ENCODE measurements around the gene WDR86.

WDR86 gene

DNA sequence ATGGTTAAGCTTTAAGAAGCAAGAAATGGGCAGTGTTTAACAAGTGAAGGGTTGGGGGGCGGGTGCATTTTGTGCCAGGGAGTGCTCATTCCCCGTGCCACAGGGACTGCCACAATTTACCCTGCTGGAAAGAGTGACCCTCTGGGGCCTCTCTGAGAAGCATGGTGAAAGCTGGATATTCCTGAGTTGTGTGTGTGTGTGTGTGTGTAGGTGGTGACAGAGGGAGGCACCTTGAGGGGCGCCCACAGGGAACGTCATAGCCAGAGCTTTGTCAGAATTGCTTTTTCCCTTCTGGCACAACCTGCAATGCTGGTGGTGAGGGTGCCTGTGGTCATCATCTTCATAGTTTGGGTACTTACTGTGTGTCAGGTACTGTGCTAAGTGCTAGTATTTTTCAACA, 2.5 kb upstream of the WDR86 start:
- H3K4me1 ChIP-seq (ENCODE audit: insufficient read depth, low read length, severe bottlenecking), result peaks cover 11% of the 10 kb centered on the region
- H3K79me2 ChIP-seq (ENCODE audit: insufficient read depth, low read length), result no peaks in the 10 kb centered on the region

DNA sequence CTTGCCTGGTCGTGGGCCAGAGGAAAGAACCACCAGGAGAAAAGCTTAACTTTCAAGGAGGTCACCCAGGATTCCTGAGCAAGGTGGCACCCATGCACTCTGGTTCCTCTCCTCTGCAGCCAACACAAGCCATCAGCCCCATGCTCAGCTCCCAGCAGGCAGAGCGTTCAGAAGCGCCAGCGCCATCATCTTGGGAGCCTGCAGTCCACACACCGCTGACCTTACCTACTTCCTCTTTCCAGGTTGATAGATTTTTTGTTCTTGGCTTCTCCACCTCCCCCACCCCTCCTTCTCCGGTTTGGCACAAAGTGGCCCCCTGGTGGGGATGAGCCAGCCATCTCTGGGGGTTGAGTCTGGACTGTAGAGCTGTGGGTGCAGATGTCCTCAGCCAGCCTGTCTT, 1.7 kb upstream of the WDR86 start:
- Histone ChIP-seq H3K36me3 (ENCODE audit: insufficient read depth, low read length) (no peaks in the 10 kb centered on the region), H4K20me1 (ENCODE audit: insufficient read depth, low read length) (no peaks in the 10 kb centered on the region), H3K9ac (ENCODE audit: low read length) (no peak overlapping the region), H2AFZ (ENCODE audit: low read length) (no peak overlapping the region), H3F3A (ENCODE audit: insufficient read depth, low read length) (no peaks in the 10 kb centered on the region), H3K9me2 (ENCODE audit: low read depth, low read length) (no peaks in the 10 kb centered on the region), H3K27me3 (ENCODE audit: insufficient read depth, low read length) (0 out of 2 replicates have a peak, but pooled peaks cover 5% of the 10 kb centered on the region), H3K4me2 (ENCODE audit: low read length) (no peak overlapping the region), H3K9me3 (ENCODE audit: low read length) (no peaks in the 10 kb centered on the region), H3K27ac (ENCODE audit: low read depth, low read length, poor library complexity, severe bottlenecking) (no peak overlapping the region), H3K4me1 (ENCODE audit: insufficient read depth, low read length, severe bottlenecking) (peaks cover 11% of the 10 kb centered on the region), H3K79me2 (ENCODE audit: insufficient read depth, low read length) (no peaks in the 10 kb centered on the region), H3K4me3 (ENCODE audit: low read depth, low read length, poor library complexity, severe bottlenecking) (no peak overlapping the region)
- no peak for TF ChIP-seq EZH2 (IDR thresholded peaks at IDR 0.05; ENCODE audit: borderline replicate concordance, low read length)
- TF ChIP-seq, protein P1, sequence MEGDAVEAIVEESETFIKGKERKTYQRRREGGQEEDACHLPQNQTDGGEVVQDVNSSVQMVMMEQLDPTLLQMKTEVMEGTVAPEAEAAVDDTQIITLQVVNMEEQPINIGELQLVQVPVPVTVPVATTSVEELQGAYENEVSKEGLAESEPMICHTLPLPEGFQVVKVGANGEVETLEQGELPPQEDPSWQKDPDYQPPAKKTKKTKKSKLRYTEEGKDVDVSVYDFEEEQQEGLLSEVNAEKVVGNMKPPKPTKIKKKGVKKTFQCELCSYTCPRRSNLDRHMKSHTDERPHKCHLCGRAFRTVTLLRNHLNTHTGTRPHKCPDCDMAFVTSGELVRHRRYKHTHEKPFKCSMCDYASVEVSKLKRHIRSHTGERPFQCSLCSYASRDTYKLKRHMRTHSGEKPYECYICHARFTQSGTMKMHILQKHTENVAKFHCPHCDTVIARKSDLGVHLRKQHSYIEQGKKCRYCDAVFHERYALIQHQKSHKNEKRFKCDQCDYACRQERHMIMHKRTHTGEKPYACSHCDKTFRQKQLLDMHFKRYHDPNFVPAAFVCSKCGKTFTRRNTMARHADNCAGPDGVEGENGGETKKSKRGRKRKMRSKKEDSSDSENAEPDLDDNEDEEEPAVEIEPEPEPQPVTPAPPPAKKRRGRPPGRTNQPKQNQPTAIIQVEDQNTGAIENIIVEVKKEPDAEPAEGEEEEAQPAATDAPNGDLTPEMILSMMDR (IDR thresholded peaks at IDR 0.05; ENCODE audit: low read length), result peak; percentile 37; the same call in 1 of the 2 replicates

More for the DNA sequence above, 2.5 kb upstream of the WDR86 start:
- TF ChIP-seq, protein P1 (IDR thresholded peaks at IDR 0.05; ENCODE audit: low read length), result no peak
- TF ChIP-seq EZH2 (IDR thresholded peaks at IDR 0.05; ENCODE audit: borderline replicate concordance, low read length), result no peak
- no peak overlapping the region for H3K27ac ChIP-seq (ENCODE audit: low read depth, low read length, poor library complexity, severe bottlenecking)
- H3K9ac ChIP-seq (ENCODE audit: low read length), result no peak overlapping the region
- no peaks in the 10 kb centered on the region for H3K9me2 ChIP-seq (ENCODE audit: low read depth, low read length)
- H4K20me1 ChIP-seq (ENCODE audit: insufficient read depth, low read length), result no peaks in the 10 kb centered on the region
- no peaks in the 10 kb centered on the region for H3K36me3 ChIP-seq (ENCODE audit: insufficient read depth, low read length)
- H3F3A ChIP-seq (ENCODE audit: insufficient read depth, low read length), result no peaks in the 10 kb centered on the region
- no peak overlapping the region for H3K4me3 ChIP-seq (ENCODE audit: low read depth, low read length, poor library complexity, severe bottlenecking)
- no peak overlapping the region for H2AFZ ChIP-seq (ENCODE audit: low read length)
- H3K27me3 ChIP-seq (ENCODE audit: insufficient read depth, low read length), result peaks cover 11% of the 10 kb centered on the region; the same call in 1 of the 2 replicates
- no peaks in the 10 kb centered on the region for H3K9me3 ChIP-seq (ENCODE audit: low read length)
- H3K4me2 ChIP-seq (ENCODE audit: low read length), result no peak overlapping the region

DNA sequence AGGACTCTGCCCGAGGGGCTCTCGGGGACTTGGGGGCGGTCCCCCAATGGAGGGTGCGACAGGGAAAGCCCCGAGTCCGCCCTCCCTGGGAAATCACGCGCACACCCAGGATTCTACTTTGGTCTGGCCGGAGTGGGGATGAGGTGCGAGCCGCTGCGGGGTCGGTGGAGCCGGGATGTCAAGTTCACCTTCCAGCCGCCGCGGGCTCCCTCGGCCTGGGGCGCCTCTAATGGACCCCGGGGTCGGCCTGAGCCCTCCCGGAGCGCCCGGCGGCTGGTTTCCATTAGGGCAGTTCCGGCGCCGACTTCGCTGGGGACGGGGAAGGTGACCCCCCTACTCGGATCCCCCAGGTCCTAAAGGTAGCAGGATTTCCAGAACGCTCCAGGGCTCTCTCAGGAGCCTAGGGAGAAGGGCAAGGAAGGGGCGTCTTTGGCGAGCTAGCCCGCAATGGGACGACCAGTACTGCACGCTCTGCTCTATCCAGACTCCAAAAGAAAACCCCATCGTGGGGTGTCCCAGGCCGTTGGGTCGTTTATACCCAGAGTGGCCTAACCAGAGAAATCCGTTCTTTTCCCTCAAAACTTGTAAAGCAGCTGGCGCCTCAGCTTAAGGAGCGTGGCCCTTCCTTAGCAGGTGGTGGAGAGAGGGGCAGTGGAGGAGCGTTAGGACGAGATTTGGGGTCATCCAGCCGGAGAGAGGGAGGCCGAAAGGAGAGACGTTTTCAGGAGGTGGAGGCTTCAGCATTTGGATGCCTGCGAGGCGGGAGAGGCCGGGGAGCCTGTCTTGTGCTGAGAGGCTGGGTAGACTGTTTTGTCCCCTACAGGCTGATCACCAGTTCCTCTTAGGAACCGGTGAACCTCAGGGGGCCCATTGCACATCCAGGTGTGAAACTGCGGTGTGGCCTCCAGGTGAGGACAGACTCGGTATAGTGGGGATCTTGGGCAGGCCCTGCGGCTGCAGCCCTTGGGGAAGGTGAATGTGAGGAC, 860 bp upstream of the WDR86 start:
- Histone ChIP-seq H3K4me1 (ENCODE audit: insufficient read depth, low read length, severe bottlenecking) (peaks cover 11% of the 10 kb centered on the region), H3K27me3 (ENCODE audit: insufficient read depth, low read length) (0 out of 2 replicates have a peak, but pooled peaks cover 2% of the 10 kb centered on the region), H4K20me1 (ENCODE audit: insufficient read depth, low read length) (no peaks in the 10 kb centered on the region), H3F3A (ENCODE audit: insufficient read depth, low read length) (no peaks in the 10 kb centered on the region), H3K9ac (ENCODE audit: low read length) (no peak overlapping the region), H3K36me3 (ENCODE audit: insufficient read depth, low read length) (no peaks in the 10 kb centered on the region), H2AFZ (ENCODE audit: low read length) (no peak overlapping the region), H3K9me2 (ENCODE audit: low read depth, low read length) (no peaks in the 10 kb centered on the region), H3K79me2 (ENCODE audit: insufficient read depth, low read length) (no peaks in the 10 kb centered on the region), H3K4me2 (ENCODE audit: low read length) (no peak overlapping the region), H3K9me3 (ENCODE audit: low read length) (no peaks in the 10 kb centered on the region), H3K4me3 (ENCODE audit: low read depth, low read length, poor library complexity, severe bottlenecking) (no peak overlapping the region), H3K27ac (ENCODE audit: low read depth, low read length, poor library complexity, severe bottlenecking) (no peak overlapping the region)
- TF ChIP-seq EZH2 (IDR thresholded peaks at IDR 0.05; ENCODE audit: borderline replicate concordance, low read length), result no peak
- TF ChIP-seq, protein P1 (IDR thresholded peaks at IDR 0.05; ENCODE audit: low read length), result no peak
